ENCODE results near the gene RRN3. TPM values are rescaled to one million over a fixed set of nuclear protein-coding genes. Genes with fewer than 3 reads are reported as not detected.

The RRN3 gene
- total and polyA plus RNA-seq, 10 donors = 11.6 to 38.6 (median 30.1) TPM

DNA sequence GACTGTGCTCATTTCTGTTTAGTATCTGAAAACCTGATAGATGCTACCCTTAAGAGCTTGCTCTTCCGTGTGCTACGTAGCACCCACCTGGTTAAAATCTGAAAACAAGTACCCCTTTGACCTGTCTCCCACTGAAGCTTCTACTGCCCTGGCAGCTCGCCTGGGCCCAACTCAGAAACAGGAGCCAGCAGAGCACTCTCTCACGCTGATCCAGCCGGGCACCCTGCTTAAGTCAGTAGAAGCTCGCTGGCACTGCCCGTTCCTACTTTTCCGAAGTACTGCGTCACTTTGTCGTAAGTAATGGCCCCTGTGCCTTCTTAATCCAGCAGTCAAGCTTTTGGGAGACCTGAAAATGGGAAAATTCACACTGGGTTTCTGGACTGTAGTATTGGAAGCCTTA is 57.1 kb downstream of the RRN3 start:
- H3K9me3 ChIP-seq = no peaks in the 10 kb centered on the region
- intact Hi-C loops (cut with DNase I; ENCODE audit: low total_unique reads) = no loop called here
- WGBS, 5 donors = 85 to 97% (median 91%) methylated on average over 10 of the region's 10 CpGs
- peaks cover 0 to 98% (median 87%) of the 10 kb centered on the region in 6 donors for H3K36me3 ChIP-seq
- H3K27ac ChIP-seq = no peak overlapping the region
- TF ChIP-seq POLR2A (IDR thresholded peaks at IDR 0.05) (no peak), POLR2AphosphoS5 (IDR thresholded peaks at IDR 0.05) (no peak)
- H3K4me3 ChIP-seq = no peak overlapping the region
- no peak for DNase-seq
- H3K4me1 ChIP-seq = peaks cover 0 to 51% (median 25%) of the 10 kb centered on the region in 6 donors
- no peaks in the 10 kb centered on the region for H3K27me3 ChIP-seq (replicated peaks in 1 of 7)

- Histone ChIP-seq H3K9me3 (no peaks in the 10 kb centered on the region), H3K36me3 (peaks cover 0 to 100% (median 91%) of the 10 kb centered on the region in 6 donors), H3K4me1 (peaks cover 0 to 53% (median 23%) of the 10 kb centered on the region in 6 donors), H3K27me3 (replicated peaks in 1 of 7) (no peaks in the 10 kb centered on the region), H3K27ac (peak overlapping the region in 7 of 8 donors; percentile 61 to 81 (median 71)), H3K4me3 (no peak overlapping the region)
- DNase-seq = no peak
- peak in 2 of 3 donors; percentile 17 to 18 for TF ChIP-seq POLR2AphosphoS5 (IDR thresholded peaks at IDR 0.05)
- TF ChIP-seq CTCF (IDR thresholded peaks at IDR 0.05 in 8 of 11, conservative IDR thresholded peaks at IDR 0.05 in 3 of 11) = no peak
- no peak for TF ChIP-seq POLR2A (IDR thresholded peaks at IDR 0.05)
- intact Hi-C loops (cut with DNase I; ENCODE audit: low total_unique reads) = no loop called here
- WGBS, 5 donors = 71 to 78% (median 74%) methylated on average over 15 of the region's 15 CpGs
Measured at GRCh38 chr16:15035163-15035729, 58.8 kb downstream of the RRN3 start.

DNA sequence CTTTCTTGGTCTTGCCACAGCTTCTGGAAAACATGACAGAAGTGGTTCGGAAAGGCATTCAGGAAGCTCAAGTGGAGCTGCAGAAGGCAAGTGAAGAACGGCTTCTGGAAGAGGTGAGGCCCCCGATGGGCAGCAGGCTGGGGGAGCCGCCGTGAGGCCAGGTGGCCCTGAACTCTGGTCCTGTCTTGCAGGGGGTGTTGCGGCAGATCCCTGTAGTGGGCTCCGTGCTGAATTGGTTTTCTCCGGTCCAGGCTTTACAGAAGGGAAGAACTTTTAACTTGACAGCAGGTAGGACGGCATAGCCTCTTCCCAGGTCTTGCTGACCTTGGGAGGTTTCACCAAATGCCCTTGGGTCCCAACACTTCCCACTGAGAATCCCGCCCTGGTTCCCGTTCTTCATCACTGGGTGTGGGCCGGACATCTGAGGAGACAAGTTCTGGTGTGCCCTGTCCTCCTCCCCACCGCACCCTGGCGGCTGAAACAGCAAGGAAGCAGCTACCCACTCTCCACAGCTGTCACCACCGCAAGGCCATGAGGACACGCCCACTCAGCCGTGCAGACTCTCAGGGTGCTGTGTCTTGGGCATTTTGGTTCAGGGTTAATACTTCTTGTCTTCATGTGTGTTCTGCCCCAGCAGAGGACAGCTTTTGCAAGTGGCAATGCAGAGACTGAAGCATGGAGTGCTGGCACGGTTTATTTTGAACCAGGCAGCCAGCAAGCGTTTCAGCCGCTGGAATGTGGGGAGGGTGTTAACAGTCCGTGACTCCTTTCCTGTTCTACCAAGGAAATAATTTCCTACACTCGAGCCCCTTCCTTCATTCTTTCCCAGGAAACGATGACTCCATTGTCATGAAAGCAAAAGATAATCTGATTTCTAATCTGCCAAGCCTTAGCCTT is 59.6 kb downstream of the RRN3 start:
- TF ChIP-seq POLR2AphosphoS5 (IDR thresholded peaks at IDR 0.05) = peak in 1 of 3 donors; percentile 60
- no peak for TF ChIP-seq POLR2A (IDR thresholded peaks at IDR 0.05)
- peak in 8 of 11 experiments; percentile 19 to 50 (median 34) for TF ChIP-seq CTCF (IDR thresholded peaks at IDR 0.05 in 8 of 11, conservative IDR thresholded peaks at IDR 0.05 in 3 of 11)
- no peak for DNase-seq
- H3K27me3 ChIP-seq (replicated peaks in 1 of 7) = no peaks in the 10 kb centered on the region
- peak overlapping the region in 7 of 8 donors; percentile 61 to 81 (median 71) for H3K27ac ChIP-seq
- 67 to 84% (median 76%) methylated on average over 22 to 23 of the region's 23 CpGs for WGBS, 5 donors
- intact Hi-C loops (cut with DNase I; ENCODE audit: low total_unique reads) = no loop called here
- no peaks in the 10 kb centered on the region for H3K9me3 ChIP-seq
- peaks cover 0 to 100% (median 86%) of the 10 kb centered on the region in 6 donors for H3K36me3 ChIP-seq
- H3K4me3 ChIP-seq = no peak overlapping the region
- peaks cover 0 to 53% (median 23%) of the 10 kb centered on the region in 6 donors for H3K4me1 ChIP-seq

- Histone ChIP-seq H3K4me1 (peaks cover 0 to 53% (median 23%) of the 10 kb centered on the region in 6 donors), H3K27me3 (replicated peaks in 1 of 7) (no peaks in the 10 kb centered on the region), H3K27ac (peak overlapping the region in 2 of 8 donors; percentile 29 to 78), H3K9me3 (no peaks in the 10 kb centered on the region), H3K4me3 (no peak overlapping the region), H3K36me3 (peaks cover 0 to 100% (median 84%) of the 10 kb centered on the region in 6 donors)
- intact Hi-C loops (cut with DNase I; ENCODE audit: low total_unique reads) = no loop called here
- no peak for DNase-seq
- WGBS, 5 donors = 83 to 93% (median 86%) methylated on average over 12 to 14 of the region's 14 CpGs
- no peak for TF ChIP-seq CTCF (IDR thresholded peaks at IDR 0.05 in 8 of 11, conservative IDR thresholded peaks at IDR 0.05 in 3 of 11)
- peak in 2 of 3 donors; percentile 15 to 18 for TF ChIP-seq POLR2AphosphoS5 (IDR thresholded peaks at IDR 0.05)
- TF ChIP-seq POLR2A (IDR thresholded peaks at IDR 0.05) = no peak
Measured at GRCh38 chr16:15033309-15033707, 60.8 kb downstream of the RRN3 start.

All from spleen (tissue), 11 donors.